AG10803 (cell line): ENCODE measurements around the gene ALKBH1.

Source experiments
- DNase-seq: peaks from one replicate; pipeline ENCODE4 v3.0.0; 2010; ENCODE audit warnings: low read depth
- H3K4me3 ChIP-seq: 2 replicates; pipeline ENCODE4 v1.5.1; 2011; ENCODE audit warnings: mild to moderate bottlenecking, low read length, control low read depth
- TF ChIP-seq, protein P1 (sequence below): conservative IDR thresholded peaks from 2 replicates; pipeline ENCODE4 v1.5.1; 2011; ENCODE audit warnings: mild to moderate bottlenecking, low read length, control low read depth, inconsistent platforms

The ALKBH1 gene

GRCh38 chr14:77709412-77709811 lies 1.6 kb upstream of the ALKBH1 start:
- TF ChIP-seq, protein P1, sequence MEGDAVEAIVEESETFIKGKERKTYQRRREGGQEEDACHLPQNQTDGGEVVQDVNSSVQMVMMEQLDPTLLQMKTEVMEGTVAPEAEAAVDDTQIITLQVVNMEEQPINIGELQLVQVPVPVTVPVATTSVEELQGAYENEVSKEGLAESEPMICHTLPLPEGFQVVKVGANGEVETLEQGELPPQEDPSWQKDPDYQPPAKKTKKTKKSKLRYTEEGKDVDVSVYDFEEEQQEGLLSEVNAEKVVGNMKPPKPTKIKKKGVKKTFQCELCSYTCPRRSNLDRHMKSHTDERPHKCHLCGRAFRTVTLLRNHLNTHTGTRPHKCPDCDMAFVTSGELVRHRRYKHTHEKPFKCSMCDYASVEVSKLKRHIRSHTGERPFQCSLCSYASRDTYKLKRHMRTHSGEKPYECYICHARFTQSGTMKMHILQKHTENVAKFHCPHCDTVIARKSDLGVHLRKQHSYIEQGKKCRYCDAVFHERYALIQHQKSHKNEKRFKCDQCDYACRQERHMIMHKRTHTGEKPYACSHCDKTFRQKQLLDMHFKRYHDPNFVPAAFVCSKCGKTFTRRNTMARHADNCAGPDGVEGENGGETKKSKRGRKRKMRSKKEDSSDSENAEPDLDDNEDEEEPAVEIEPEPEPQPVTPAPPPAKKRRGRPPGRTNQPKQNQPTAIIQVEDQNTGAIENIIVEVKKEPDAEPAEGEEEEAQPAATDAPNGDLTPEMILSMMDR, result no peak
- H3K4me3 ChIP-seq, result peak overlapping the region; percentile 96
- no peak for DNase-seq

DNA sequence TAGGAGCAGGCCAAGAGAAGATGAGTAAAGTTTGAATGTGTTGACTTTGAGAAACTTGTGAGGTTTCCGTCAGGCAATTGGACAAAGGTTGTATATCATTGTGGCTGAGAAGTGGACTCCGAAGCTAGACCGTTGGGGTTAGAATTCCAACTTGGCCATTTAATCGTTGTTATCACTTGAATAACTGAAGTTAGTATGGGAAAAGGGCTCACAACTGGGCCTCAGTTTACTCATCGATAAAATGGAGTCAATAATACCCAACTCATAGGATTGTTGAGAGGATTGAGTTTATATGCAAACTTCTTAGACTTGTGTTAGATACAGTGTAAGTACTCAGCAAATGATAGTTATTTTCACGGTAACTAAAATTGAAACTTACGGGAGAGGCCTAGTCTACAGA lies 926 bp upstream of the ALKBH1 start:
- peak overlapping the region; percentile 96 for H3K4me3 ChIP-seq
- no peak for DNase-seq
- TF ChIP-seq, protein P1, result no peak

DNA sequence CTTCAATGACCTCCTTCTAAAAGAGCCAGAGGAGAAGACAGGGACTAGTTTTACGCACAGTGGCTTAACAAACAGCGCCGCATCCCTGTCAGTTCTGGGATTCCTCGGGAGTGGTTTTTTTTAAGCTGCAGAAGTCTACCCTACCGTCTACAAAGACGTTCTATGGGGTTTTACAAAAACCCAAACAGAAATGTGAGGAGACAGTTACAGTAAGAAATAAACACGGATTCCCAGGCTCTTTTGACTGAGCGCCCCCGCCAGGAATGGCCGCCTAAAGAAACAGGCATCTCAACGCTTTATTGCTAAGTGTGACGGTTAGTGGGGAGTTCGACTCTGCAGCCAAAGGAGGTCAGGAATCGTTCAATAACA lies 484 bp downstream of the ALKBH1 start:
- DNase-seq, result peak; percentile 54
- H3K4me3 ChIP-seq, result peak overlapping the region; percentile 96
- TF ChIP-seq, protein P1, result peak; percentile 57

- TF ChIP-seq, protein P1, result no peak
- H3K4me3 ChIP-seq, result no peak overlapping the region
- DNase-seq, result no peak
Measured at GRCh38 chr14:77691259-77691658, 16.6 kb downstream of the ALKBH1 start.

DNA sequence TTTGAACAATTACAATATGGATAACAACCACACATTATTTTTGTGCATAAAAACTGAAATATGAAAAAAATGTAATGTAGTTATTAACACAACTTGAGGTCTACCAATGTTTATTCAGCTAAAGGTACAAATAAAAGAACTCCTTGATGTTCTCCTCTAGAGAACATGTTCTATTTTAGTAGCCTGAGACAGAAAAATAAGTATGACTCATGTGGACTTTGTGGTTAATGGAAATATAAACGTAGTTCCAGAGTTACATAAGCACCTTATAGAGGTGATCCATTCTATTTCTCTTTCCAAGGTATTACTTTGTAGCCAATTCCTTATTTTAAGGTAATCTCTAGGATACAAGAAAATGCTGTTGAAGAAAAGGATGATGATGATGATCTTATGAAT lies 25.7 kb downstream of the ALKBH1 start:
- TF ChIP-seq, protein P1, result no peak
- DNase-seq, result peak; percentile 18
- H3K4me3 ChIP-seq, result no peak overlapping the region

DNA sequence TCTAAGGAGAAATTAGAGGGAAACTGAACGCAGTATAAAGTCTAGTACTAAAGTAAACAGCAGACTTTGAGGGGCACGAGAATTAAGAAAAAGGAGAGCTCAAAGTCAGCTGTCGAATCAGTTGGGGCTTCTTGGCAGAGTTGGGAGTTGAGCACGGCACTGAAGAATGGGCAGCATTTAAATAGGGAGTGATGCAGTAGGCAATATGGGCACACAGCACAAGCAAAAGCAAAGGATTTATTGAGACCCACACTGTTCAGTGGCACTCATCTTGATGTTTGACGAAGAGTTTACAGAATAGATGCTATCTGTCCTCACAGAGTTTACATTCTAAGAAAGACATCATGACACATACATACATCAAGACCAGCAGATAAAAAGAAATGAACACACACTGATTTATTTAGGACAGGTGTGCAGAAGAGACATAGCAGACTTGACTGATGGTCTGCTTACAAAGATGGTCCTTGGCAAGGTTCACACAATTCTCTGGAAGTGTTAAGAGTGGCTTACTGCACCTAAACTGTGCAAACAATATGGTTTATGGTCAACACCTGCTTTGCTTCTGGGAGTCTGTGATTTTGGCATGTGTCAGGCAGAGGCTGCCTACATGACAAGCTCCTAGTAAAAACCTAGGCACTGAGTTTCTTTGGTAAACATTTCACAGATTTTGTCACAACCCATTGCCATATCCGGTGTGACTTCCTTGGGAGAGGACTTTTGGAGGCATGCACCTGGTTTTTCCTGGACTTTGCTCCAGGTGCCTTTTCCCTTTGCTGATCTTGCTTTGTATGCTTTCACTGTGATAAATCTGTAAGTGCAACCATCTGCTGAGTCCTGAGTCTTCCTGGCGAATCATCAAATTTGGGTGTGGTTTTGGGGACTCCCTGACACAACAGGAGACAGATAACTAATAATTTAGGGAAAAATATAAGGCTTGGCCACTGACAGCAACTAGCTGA lies 26.3 kb downstream of the ALKBH1 start:
- no peak overlapping the region for H3K4me3 ChIP-seq
- TF ChIP-seq, protein P1, result no peak
- DNase-seq, result peak; percentile 37

DNA sequence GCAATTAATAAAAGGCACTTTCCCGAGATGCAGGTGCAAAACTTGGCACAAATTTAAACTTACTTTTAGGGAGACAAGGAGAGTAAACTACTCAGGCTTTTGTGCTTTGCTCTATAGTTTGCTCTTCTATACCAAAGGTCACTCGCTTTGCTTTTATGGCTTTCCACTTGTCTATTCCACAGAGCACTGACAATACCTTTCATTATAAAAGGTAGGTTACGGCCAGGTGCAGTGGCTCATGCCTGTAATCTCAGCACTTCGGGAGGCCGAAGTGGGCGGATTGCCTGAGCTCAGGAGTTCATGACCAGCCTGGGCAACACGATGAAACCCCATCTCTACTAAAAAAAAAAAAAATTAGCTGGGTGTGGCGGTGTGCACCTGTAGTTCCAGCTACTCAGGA lies 32.9 kb downstream of the ALKBH1 start:
- DNase-seq, result no peak
- H3K4me3 ChIP-seq, result no peak overlapping the region
- TF ChIP-seq, protein P1, result no peak
